Measurements from ENCODE around the gene SDHC.
"Not testable (repeated sequence)": the region's sequence is repeated elsewhere in the genome, so short reads cannot be mapped to it uniquely, and the experiment has no call there.

SDHC gene

GRCh38 chr1:161311595-161312181 is 2.5 kb upstream of the SDHC start:
- DNase-seq = no peak

DNA sequence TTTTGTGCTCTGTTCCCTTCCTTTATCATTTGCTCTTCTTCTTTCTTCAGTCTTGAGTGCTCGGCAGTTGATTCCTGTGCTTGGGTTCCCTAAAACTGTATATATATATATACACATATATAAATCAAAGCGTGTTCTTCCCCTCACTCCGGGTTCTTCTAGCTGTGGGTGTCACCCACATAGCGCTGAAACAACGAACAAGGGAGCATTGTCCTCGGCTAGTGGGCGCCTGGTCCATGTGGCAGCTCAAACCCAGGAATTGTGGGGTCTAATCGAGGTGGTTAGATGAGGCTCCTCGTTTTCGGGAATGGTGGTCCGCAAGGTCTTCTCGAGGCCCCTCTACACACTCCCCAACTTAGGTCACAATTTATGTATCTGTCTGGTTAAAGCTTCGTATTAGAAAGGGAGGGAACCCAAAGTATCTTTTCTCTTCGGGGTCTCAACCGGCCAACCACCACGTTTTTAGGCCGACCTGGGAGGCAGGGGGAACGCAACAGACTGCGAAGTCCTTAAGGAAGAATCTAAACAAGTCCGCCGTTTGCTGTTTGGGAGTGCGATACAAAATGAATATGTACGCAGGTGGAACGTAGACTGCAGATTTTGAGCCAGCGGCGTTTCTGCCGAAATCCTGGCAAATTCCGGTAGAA is 504 bp upstream of the SDHC start:
- no peak for DNase-seq

- DNase-seq = not testable (repeated sequence)
These were observed 1.9 kb downstream of the SDHC start for GRCh38 chr1:161315841-161316674.

DNA sequence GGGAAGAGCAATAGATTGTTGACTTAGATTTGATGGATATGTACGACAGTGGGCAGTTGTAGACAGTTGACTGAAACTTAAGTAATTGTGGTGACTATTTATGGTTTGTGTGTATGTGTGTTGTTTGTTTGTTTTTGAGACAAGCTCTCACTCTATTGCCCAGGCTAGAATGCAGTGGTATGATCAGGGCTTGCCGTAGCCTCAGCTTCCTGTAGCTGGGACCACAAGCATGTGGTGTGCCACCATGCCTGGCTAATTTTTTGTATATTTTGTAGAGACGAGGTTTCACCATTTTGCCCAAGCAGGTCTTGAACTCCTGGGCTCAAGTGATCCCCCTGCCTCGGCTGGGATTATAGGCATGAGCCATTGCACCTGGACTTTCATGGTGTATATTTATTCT is 9.8 kb downstream of the SDHC start:
- no peak for DNase-seq

DNA sequence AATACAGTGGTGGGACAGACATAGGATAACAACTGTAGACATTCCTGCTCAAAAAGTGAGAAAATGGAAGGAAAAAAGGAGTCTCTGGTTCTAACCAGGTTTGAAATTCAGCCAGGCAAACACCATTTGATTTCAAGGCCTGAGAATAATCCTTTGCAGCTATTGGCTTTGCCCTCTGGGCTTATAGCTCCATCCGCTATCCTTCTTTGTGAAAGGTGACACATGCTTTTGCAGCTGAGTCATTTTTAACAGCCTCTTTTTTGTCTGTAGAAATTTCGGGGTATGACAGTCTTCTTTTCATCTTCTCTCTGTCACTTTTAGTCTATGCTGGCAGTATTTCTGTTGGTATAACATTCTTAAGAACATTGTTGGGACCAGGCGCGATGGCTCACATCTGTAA is 16.2 kb downstream of the SDHC start:
- no peak for DNase-seq

- no peak for DNase-seq
These were observed 19.0 kb downstream of the SDHC start for GRCh38 chr1:161333166-161333565.

DNA sequence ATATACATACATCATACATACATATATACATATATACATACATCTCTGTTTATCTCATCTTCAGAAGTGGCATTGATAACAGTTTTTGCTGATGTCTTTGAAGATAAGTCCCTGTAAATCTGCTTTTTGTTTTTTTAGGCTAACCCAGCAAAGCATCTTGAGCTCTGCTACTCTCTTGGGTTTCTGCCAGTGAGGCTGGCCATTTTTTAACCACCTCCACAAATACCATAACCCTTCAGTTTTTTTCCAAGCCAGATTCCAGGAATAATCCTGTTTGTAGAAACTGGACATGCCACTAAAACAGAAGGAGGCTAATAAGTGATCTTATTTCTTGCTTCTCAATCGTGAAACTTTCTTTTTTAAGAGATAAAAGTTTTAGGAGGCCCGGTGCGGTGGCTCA is 21.6 kb downstream of the SDHC start:
- DNase-seq = no peak

- no peak for DNase-seq
These were observed 28.0 kb downstream of the SDHC start for GRCh38 chr1:161342177-161342576.

DNA sequence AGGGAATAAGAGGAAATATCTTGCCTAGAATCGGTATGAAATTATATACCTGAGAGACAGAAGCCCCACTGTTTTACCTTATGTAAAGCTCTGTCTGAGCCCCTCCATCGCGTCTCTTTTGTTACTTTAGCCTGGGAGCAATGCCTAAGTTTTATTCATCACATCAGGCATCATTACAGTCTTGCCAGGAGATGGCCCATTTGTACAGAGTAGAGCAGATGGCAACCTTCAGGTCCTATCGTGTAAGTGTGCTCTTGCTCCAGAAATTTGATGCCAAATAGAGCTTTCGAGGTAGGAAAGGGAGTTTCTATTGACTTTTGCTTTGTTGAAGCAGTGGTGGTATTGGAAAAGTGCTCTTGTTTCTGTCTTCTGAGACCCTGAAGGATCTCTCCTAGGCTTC is 28.6 kb downstream of the SDHC start:
- DNase-seq = no peak

DNA sequence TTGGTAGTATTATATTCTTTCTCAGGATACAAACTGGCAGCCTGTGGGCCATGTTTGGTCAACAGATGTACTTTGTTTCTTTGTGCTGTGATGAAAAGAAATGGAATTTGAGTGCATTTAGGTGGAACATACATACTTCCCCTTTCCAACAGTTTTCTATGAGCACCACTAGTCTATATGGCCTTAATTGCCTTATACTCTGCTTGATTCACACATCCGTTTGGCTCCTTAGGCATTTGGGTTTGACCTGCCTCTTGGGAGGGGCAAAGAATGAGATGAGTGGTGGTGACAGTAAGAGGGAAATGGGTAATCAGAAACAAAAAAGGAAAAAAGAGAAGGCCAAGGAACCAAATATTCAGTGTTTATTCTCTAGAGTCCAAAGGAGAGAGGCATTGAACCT is 36.5 kb downstream of the SDHC start:
- DNase-seq = no peak

DNA sequence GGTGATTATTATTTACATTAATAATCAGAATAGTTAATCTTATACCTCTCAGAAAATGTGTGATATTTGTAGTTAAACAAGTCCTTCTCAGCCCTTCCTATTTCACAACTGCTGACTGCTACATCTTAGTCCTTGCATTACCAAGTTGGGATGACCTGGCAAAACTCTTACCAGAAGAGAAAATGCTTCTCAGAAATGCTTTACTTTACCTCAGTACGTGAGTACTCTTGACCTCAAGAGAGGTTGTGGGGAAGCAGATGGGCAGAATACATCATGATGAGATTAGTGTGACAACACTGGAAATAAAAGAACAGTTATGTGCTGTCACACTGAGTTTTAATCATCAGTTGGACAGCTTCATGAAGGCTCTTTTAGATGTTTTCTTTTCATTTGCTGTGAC is 37.3 kb downstream of the SDHC start:
- no peak for DNase-seq

DNA sequence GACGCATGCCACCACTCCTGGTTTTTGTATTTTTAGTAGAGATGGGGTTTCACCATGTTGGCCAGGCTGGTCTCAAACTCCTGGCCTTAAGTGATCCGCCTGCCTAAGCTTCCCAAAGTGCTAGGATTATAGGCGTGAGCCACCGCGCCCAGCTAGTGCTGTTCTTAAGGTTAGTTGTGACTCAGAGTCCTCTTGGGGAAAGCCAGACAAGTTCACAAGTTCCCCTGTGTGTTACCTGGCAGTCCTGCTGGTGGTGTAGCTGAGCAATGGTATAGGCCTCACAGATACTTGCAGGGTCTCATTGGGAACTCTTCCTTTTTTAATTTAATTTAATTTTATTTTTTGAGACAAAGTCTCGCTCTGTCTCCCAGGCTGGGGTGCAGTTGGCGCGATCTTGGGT is 42.9 kb downstream of the SDHC start:
- no peak for DNase-seq

DNA sequence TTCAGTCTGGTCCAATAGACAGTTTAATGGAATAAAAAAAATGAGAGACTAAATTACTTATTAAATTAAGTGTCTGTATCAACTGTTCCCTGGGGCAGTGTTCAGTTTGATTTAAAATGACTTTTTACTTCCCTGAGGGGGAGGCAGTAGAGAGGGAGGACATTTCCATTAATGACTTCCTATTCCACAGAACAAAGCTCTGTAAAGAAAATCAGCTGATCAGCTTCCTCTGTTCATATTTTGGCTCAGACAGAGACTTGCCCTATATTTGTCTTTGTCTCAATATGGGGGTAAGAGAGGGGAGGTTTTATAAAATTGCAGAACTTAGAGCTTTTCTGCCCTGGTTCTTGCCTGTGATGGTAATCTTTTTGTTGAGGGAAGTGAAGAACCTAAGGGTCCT is 45.1 kb downstream of the SDHC start:
- no peak for DNase-seq

GRCh38 chr1:161364332-161364731 is 50.2 kb downstream of the SDHC start:
- no peak for DNase-seq

- DNase-seq = no peak
These were observed 51.0 kb downstream of the SDHC start for GRCh38 chr1:161365207-161365606.

GRCh38 chr1:161367684-161368400 is 53.7 kb downstream of the SDHC start, which contains the start of gene CFAP126:
CFAP126 (minus strand) TSS chr1:161367876; CDS start chr1:161367868, 8 bp downstream.
- DNase-seq = peak; percentile 61

GRCh38 chr1:161373442-161373841 is 59.3 kb downstream of the SDHC start:
- no peak for DNase-seq

DNA sequence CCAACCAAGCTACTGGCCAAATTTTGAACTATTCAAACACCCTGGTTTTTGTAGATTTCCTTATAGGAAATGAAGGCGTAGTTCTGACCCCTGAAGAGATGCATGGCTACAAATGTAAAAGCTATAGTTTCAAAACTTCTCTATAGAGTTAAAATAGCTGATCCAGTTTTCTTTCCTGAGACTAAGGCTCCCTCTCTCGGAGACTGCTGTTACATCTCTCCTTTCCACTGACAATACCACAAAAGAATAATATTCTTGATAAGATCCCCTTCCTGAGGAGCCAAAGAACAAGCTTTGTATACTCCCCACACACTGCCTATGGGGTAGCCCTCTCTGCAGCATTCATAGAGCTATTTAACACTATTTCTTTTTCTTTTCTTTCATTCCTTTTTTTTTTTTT is 60.2 kb downstream of the SDHC start:
- DNase-seq = peak; percentile 6

DNA sequence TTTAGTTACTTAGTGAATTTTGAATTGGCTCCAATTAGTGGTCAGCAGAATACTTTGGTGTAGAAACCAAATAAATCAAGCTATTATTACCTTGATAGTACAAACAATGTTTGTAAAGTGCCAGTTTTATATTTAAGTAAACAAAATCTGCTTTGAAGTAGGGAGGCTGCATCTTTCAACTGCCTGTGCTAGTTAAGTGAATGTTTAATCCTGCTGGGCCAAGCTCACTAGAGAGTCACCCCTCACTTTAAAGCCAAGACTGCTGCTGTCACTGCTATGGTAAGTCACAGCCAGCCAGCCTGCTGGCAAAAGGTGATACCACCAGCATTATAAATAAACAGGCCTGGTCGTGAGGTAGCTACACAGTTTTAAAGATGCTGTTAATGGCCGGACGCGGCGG is 63.8 kb downstream of the SDHC start:
- no peak for DNase-seq

GRCh38 chr1:161379071-161379470 is 64.9 kb downstream of the SDHC start:
- no peak for DNase-seq

GRCh38 chr1:161381707-161382106 is 67.5 kb downstream of the SDHC start:
- no peak for DNase-seq

DNA sequence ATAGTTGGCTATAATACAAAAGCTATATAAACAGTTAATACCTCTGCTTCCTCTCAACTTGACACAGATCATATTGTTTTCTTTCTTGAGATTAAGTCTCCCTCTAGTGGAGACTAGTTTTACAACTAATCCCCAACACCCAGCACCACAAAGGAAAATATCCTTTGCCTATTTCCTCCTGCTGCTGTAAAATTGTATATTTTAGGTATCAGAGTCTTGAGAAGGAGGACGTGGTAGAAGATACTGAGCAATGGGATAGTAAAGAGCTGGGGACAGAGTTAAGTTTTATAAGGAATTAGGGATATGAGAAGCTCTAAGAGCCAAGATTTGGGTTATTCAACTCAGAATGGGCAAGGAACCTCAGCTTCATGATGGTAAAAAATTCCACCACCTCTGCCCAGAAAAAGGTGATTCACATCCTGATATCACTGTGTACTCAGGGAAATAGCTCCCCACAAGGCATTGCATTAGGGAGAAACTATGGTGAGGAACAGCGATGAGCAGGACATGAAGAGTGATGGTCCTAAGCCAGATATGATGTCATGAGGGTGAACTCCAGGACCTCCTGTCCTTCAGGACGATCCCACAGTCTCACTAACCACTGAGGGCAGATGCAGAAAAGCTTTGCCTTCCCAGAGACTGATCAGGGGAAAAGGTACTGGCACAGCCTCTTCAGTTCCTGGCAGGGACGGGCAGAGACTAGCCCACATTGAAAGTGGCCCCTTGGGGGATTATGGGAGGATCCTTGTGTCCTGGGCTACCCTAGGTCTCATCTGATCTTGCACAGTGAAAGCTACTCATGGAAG is 68.2 kb downstream of the SDHC start:
- DNase-seq = peak; percentile 61
